ENCODE measurements around the gene CTSV. TPM values are rescaled to one million over a fixed set of nuclear protein-coding genes. Genes with fewer than 3 reads are reported as not detected.

Gene CTSV
- total and polyA plus RNA-seq, 8 donors, result 0.79 to 1.8 (median 0.99) TPM

DNA sequence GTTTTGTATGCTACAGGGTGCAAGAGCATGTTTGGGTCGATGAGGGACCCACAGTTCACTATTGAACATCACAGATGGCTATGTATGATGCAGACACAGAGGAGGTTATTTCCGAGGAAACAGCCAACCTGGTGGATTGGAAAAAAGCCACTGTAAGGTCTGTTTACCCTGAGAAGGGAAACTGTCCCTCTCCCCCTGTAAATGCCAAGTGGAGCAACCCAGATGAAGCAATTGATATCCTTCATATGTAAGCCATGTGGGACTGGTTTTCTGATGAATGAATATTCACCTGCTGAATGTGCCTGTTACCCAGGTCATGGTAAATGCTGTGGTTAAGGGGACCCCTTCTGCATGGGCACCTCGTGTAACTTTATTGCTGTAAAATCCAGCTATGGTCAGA is 14.8 kb upstream of the CTSV start:
- intact Hi-C loops (cut with DNase I), result no loop called here
- H3K27ac ChIP-seq, result no peak overlapping the region
- DNase-seq (no peak), ATAC-seq (no peak), FAIRE-seq (no peak)
- no peak overlapping the region for H3K4me3 ChIP-seq
- WGBS, 2 donors, result 34 to 47% methylated on average over 3 of the region's 3 CpGs
- no peak for TF ChIP-seq CTCF (IDR thresholded peaks at IDR 0.05)
- H3K4me1 ChIP-seq, result no peaks in the 10 kb centered on the region
- no peaks in the 10 kb centered on the region for H3K9me3 ChIP-seq
- H3K36me3 ChIP-seq, result no peaks in the 10 kb centered on the region
- H3K27me3 ChIP-seq, result no peaks in the 10 kb centered on the region

DNA sequence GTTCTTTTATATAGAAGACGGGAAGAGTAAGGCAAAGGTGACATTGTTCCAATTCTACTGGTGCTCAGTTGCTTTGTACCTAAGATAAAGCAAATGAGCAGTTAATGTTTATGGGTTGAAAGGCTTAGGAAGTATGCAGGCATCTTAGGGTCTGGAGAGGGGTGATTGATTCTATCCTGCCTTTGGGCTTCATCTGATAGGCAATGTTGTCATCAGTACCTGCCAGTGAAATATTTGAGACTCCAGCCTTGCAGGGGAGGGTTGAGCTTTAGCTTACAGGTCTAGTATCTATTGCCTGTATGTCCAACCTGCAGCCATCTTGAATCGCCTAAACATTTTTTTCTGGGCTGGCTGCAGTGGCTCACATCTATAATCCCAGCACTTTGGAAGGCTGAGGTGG is 13.8 kb upstream of the CTSV start:
- H3K4me3 ChIP-seq, result no peak overlapping the region
- H3K36me3 ChIP-seq, result no peaks in the 10 kb centered on the region
- no peak for TF ChIP-seq CTCF (IDR thresholded peaks at IDR 0.05)
- H3K27ac ChIP-seq, result no peak overlapping the region
- H3K27me3 ChIP-seq, result no peaks in the 10 kb centered on the region
- DNase-seq (no peak), FAIRE-seq (no peak), ATAC-seq (no peak)
- no peaks in the 10 kb centered on the region for H3K4me1 ChIP-seq
- intact Hi-C loops (cut with DNase I), result no loop called here
- H3K9me3 ChIP-seq, result no peaks in the 10 kb centered on the region
- WGBS, 2 donors, result 44 to 56% methylated on average over 2 of the region's 2 CpGs

- peak; percentile 61 to 75 (median 68) for DNase-seq
- H3K36me3 ChIP-seq, result no peaks in the 10 kb centered on the region
- H3K9me3 ChIP-seq, result no peaks in the 10 kb centered on the region
- 12 to 21% methylated on average over 5 of the region's 5 CpGs for WGBS, 2 donors
- no peak for TF ChIP-seq CTCF (IDR thresholded peaks at IDR 0.05)
- ATAC-seq, result peak; percentile 90 to 99 (median 98)
- no peak overlapping the region for H3K4me3 ChIP-seq
- peak overlapping the region in 3 of 4 donors; percentile 4 to 64 (median 56) for H3K27ac ChIP-seq
- no peaks in the 10 kb centered on the region for H3K27me3 ChIP-seq
- FAIRE-seq, result no peak
- intact Hi-C loops (cut with DNase I), result no loop called here
- H3K4me1 ChIP-seq, result no peaks in the 10 kb centered on the region
Measured at GRCh38 chr9:97046228-97046627, 7.3 kb upstream of the CTSV start.

- FAIRE-seq (no peak), ATAC-seq (no peak), DNase-seq (no peak)
- 67 to 79% methylated on average over 5 of the region's 5 CpGs for WGBS, 2 donors
- no peaks in the 10 kb centered on the region for H3K36me3 ChIP-seq
- intact Hi-C loops (cut with DNase I), result no loop called here
- H3K27me3 ChIP-seq, result no peaks in the 10 kb centered on the region
- no peak overlapping the region for H3K27ac ChIP-seq
- no peaks in the 10 kb centered on the region for H3K9me3 ChIP-seq
- no peak for TF ChIP-seq CTCF (IDR thresholded peaks at IDR 0.05)
- H3K4me3 ChIP-seq, result no peak overlapping the region
- H3K4me1 ChIP-seq, result no peaks in the 10 kb centered on the region
Measured at GRCh38 chr9:97045300-97045699, 6.4 kb upstream of the CTSV start.

DNA sequence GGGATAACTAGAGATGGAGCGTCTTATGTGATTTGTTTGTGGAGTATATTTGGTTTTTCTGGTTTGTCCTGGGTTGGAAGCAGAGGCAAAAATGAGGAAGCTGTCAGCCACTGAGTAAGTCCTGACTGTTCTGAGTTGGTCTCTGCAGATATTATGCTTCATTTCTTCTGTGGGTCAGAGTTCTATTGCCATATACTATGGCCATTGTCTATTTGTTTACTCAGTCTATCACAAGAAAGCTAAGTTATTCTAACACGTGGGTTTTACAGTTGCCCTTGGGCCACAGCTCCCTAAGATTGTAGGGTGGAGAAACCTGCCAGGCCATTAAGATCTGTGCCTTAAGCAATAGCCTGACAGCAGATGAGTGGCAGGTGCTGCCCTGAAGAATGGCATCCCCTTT is 3.0 kb upstream of the CTSV start:
- Histone ChIP-seq H3K9me3 (no peaks in the 10 kb centered on the region), H3K27ac (no peak overlapping the region), H3K36me3 (no peaks in the 10 kb centered on the region), H3K4me3 (no peak overlapping the region), H3K4me1 (no peaks in the 10 kb centered on the region), H3K27me3 (no peaks in the 10 kb centered on the region)
- no peak for TF ChIP-seq CTCF (IDR thresholded peaks at IDR 0.05)
- DNase-seq, result no peak
- no peak for ATAC-seq
- no peak for FAIRE-seq
- 38 to 43% methylated on average over 2 of the region's 2 CpGs for WGBS, 2 donors
- intact Hi-C loops (cut with DNase I), result no loop called here

Data from pancreas (tissue), 10 donors.